Loucy (cell line): ENCODE results near the gene PFKFB4.

Source experiments
- H2AFZ ChIP-seq: fragments of 200-600 bp; sonication (generic); 2 replicates; pipeline ENCODE4 v1.6.0; 2016; ENCODE audit warnings: antibody characterized with exemption, mild to moderate bottlenecking, low read length, moderate library complexity
- H3F3A ChIP-seq: fragments of 200-600 bp; 2 replicates; pipeline ENCODE4 v1.6.0; 2016; ENCODE audit warnings: antibody characterized with exemption, low read depth, mild to moderate bottlenecking
- H3K27me3 ChIP-seq: fragments of 200-600 bp; sonication (generic); 2 replicates; pipeline ENCODE4 v1.6.1; 2014; ENCODE audit warnings: low read length, mild to moderate bottlenecking; ENCODE audit not compliant: insufficient read depth, poor library complexity, severe bottlenecking
- H3K36me3 ChIP-seq: fragments of 200-600 bp; sonication (generic); 2 replicates; pipeline ENCODE4 v1.6.1; 2016; ENCODE audit warnings: low read length; ENCODE audit not compliant: insufficient read depth
- H3K4me1 ChIP-seq: fragments of 200-600 bp; sonication (generic); 2 replicates; pipeline ENCODE4 v1.5.1; 2014; ENCODE audit warnings: low read length, mild to moderate bottlenecking; ENCODE audit not compliant: insufficient read depth, poor library complexity, severe bottlenecking
- H3K4me2 ChIP-seq: fragments of 200-600 bp; sonication (generic); 2 replicates; pipeline ENCODE4 v1.6.0; 2014; ENCODE audit warnings: antibody characterized with exemption, low read length, low read depth, mild to moderate bottlenecking; ENCODE audit not compliant: poor library complexity, severe bottlenecking
- H3K4me3 ChIP-seq: fragments of 200-600 bp; sonication (generic); 2 replicates; pipeline ENCODE4 v1.5.1; 2014; ENCODE audit warnings: low read length, mild to moderate bottlenecking, mixed read lengths; ENCODE audit not compliant: poor library complexity, severe bottlenecking
- H3K79me2 ChIP-seq: fragments of 200-600 bp; sonication (generic); 2 replicates; pipeline ENCODE4 v1.6.1; 2014; ENCODE audit warnings: low read length; ENCODE audit not compliant: insufficient read depth
- H3K9ac ChIP-seq: fragments of 200-600 bp; sonication (generic); 2 replicates; pipeline ENCODE4 v1.6.0; 2014; ENCODE audit warnings: mild to moderate bottlenecking, low read depth, low read length, moderate library complexity; ENCODE audit not compliant: poor library complexity, severe bottlenecking
- H3K9me2 ChIP-seq: fragments of 200-600 bp; sonication (generic); replicated peaks from 2 replicates; pipeline ENCODE4 v1.6.1; 2016; ENCODE audit warnings: low read depth, low read length, mixed read lengths
- H3K9me3 ChIP-seq: fragments of 200-600 bp; sonication (generic); 2 replicates; pipeline ENCODE4 v1.6.1; 2014; ENCODE audit warnings: mild to moderate bottlenecking, antibody characterized with exemption, low read length, low read depth; ENCODE audit not compliant: insufficient read depth
- H4K20me1 ChIP-seq: fragments of 200-600 bp; sonication (generic); 2 replicates; pipeline ENCODE4 v1.6.0; 2014; ENCODE audit warnings: antibody characterized with exemption, low read length, mild to moderate bottlenecking; ENCODE audit not compliant: insufficient read depth, poor library complexity, severe bottlenecking
- CTCF ChIP-seq: fragments of 200-600 bp; sonication (generic); conservative IDR thresholded peaks from 2 replicates; pipeline ENCODE4 v1.5.1; 2014; ENCODE audit warnings: mild to moderate bottlenecking, antibody characterized with exemption, low read length
- EZH2phosphoT487 ChIP-seq: fragments of 200-600 bp; IDR thresholded peaks from 2 replicates; pipeline ENCODE4 v1.6.1; 2018; ENCODE audit warnings: antibody characterized with exemption, mild to moderate bottlenecking, moderate library complexity, borderline replicate concordance

The PFKFB4 gene

DNA sequence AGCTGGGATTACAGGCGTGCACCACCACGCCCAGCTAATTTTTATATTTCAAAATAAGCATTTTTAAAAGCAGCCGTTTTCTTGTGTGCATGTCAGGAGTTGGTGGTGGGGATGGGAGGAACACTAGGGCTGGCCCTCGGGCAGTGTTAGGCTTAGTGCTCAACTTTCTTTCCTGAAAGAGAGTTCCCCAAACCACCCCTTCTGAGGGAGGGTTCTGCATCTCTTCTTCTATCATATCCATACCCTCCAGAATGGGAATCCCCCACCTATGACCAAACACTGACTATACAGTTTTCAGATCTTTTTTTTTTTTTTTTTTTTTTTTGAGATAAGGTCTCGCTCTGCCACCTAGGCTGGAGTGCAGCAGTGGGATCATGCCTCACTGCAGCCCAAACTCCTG is 12.5 kb downstream of the PFKFB4 start:
- Histone ChIP-seq H3K9me2 (no peaks in the 10 kb centered on the region), H2AFZ (no peak overlapping the region), H3K36me3 (peaks cover 58% of the 10 kb centered on the region; the same call in 1 of the 2 replicates), H3K27me3 (no peaks in the 10 kb centered on the region), H3K4me1 (no peaks in the 10 kb centered on the region), H3K4me3 (no peak overlapping the region), H3K9ac (no peak overlapping the region), H3K4me2 (no peak overlapping the region), H3K79me2 (peaks cover 6% of the 10 kb centered on the region; the same call in 1 of the 2 replicates), H4K20me1 (no peaks in the 10 kb centered on the region), H3F3A (no peaks in the 10 kb centered on the region), H3K9me3 (no peaks in the 10 kb centered on the region)
- TF ChIP-seq EZH2phosphoT487 (no peak), CTCF (no peak)

DNA sequence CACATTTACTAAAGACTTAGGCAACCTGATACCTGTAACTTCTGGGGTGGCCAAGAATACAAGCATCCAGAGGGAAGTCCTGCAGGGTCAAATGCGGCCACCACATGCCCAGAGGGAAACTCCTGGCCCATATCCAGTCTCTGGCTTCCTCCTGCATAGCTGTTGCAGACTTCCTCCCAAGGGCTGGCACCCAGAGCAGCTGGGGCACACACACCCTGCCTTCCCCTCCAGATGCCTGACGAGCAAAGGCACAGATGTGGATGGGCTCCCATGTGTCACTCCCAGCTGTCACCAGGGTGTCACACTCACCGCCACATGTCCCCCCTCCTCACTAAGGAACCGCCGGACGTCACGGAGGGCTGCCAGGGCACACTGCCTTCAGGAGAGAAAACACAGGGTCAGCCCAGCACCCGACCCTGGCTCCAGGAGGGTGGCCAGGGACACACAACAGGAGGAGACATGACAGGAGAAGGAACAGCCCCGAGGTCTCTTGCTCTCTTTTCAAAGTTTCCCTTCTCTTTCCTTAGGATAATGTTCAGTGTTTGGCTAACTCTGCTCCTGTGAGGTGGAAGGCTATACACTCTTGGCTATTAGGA is 13.2 kb downstream of the PFKFB4 start:
- Histone ChIP-seq H3K36me3 (peaks cover 66% of the 10 kb centered on the region; the same call in 1 of the 2 replicates), H3K4me1 (no peaks in the 10 kb centered on the region), H2AFZ (no peak overlapping the region), H3K9me2 (no peaks in the 10 kb centered on the region), H3K4me3 (no peak overlapping the region), H3K9ac (no peak overlapping the region), H3K9me3 (no peaks in the 10 kb centered on the region), H3K4me2 (no peak overlapping the region), H3K27me3 (no peaks in the 10 kb centered on the region), H4K20me1 (no peaks in the 10 kb centered on the region), H3K79me2 (peaks cover under 1% of the 10 kb centered on the region; the same call in 1 of the 2 replicates), H3F3A (no peaks in the 10 kb centered on the region)
- no peak for TF ChIP-seq EZH2phosphoT487
- TF ChIP-seq CTCF: no peak

DNA sequence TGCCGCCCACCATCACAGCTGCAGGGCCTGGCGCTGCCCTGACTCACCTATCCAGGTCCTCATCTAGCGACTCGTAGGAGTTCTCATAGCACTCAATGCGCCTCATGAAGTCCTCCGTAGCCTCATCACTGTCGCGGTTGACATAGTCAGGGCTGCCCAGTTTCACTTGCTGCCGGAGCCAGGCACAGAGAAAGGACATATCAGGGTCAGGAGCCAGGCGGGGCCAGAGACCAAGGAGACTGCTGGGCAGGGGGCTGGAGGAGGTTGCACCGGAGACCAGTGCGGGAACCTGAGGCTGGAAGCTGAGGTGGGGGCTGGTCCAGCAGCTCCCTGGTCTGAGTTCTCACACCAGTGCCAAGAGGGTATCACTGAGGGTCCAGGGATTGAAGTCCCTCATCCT is 18.2 kb downstream of the PFKFB4 start:
- Histone ChIP-seq H3K36me3 (peaks cover 82% of the 10 kb centered on the region; the same call in 1 of the 2 replicates), H3F3A (no peaks in the 10 kb centered on the region; the same call in 1 of the 2 replicates)

More for the DNA sequence above, 18.2 kb downstream of the PFKFB4 start:
- no peaks in the 10 kb centered on the region for H3K4me1 ChIP-seq
- no peak overlapping the region for H3K4me2 ChIP-seq
- no peak overlapping the region for H3K4me3 ChIP-seq
- H3K27me3 ChIP-seq: no peaks in the 10 kb centered on the region
- H3K79me2 ChIP-seq: no peaks in the 10 kb centered on the region
- H2AFZ ChIP-seq: no peak overlapping the region
- no peaks in the 10 kb centered on the region for H3K9me3 ChIP-seq
- no peaks in the 10 kb centered on the region for H4K20me1 ChIP-seq
- no peak for TF ChIP-seq EZH2phosphoT487
- no peak for TF ChIP-seq CTCF
- H3K9ac ChIP-seq: no peak overlapping the region
- H3K9me2 ChIP-seq: no peaks in the 10 kb centered on the region
